GM21723 (cell line): ENCODE measurements around the gene RIPOR2.
"Not testable (repeated sequence)": the region's sequence is repeated elsewhere in the genome, so short reads cannot be mapped to it uniquely, and the experiment has no call there.

ENCODE experiments used
- ATAC-seq: cut with Tn5 transposase; IDR thresholded peaks from one replicate; pipeline ENCODE4 v1.9.1; 2021; ENCODE audit warnings: mild to moderate bottlenecking, moderate library complexity; ENCODE audit not compliant: unreplicated experiment

The RIPOR2 gene

DNA sequence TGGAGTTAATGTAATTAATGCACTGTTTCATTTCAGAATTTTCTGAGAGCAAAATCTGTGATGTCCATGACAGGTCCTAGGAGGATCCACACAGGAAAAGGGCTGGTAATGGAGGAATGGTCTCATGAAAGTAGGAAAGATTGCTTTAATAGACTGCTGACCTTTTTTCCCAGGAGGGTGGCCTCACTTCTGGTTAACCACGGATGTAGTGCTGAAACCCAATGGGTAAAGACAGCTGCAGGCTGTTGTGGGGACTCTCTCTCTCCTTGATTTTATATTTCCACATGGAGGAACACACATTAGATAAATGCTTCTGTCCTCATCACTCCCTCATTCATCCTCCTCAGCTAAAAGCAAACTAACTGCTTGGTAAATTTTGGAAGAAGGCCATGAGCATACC lies 23.6 kb upstream of the RIPOR2 start:
- no peak for ATAC-seq

DNA sequence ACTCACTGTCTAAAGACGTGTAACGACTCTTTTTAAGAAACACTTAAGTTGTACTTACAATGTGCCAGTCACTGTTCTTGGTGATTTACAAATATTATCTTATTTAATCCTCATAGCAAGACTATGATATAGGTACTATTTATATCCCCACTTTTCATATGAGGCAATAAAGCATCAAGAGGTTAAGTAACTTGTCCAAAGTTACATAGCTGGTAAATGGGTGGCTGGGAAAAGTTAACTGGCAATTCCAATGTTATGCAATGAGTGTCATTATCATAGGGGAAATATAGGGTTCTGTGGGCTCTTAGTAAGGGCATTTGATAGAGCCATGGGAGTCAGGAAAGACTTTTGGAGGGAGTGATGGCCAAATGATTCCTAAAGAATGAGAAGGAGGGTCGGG lies 21.4 kb upstream of the RIPOR2 start:
- ATAC-seq = no peak

DNA sequence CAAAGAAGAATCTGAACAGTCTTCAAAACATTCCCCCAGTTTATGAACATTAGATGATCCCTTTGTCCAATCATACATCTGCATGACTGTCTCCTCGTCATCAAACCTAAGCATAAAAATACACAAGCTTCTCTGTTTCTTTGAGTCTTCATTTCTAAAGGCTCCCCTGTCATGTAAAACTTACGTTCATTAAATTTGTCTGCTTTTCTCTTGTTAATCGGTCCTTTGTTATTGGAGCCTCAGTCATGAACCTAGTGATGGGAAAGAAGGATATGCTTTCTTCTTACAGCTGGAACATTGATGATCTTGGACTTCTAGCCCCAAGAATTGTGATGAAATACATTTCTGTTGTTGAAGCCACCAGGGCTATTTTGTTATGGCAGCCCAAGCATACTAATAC lies 18.0 kb upstream of the RIPOR2 start:
- ATAC-seq = no peak

DNA sequence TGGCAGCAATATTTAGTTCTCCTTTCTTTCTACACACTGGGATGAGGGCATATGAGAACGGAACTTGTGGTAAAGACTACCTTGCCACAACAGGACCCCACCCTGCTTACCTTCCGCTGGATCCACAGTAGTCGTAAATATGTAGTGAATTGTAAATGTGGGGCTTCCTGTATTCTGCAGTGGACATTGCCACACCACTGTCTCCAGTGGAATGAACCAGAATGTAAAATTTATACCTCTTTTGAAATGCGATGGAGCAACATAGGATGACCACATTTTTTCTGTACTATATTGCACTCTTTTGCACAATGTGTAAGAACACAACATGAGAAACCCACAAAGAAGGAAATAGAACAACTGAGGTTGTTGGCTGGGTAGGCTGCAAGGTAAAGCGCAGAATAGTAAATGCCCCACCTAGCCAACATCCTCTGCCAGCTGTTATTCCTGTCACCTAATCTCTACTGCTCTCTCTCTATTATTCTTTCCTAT lies 16.1 kb upstream of the RIPOR2 start:
- ATAC-seq = no peak

DNA sequence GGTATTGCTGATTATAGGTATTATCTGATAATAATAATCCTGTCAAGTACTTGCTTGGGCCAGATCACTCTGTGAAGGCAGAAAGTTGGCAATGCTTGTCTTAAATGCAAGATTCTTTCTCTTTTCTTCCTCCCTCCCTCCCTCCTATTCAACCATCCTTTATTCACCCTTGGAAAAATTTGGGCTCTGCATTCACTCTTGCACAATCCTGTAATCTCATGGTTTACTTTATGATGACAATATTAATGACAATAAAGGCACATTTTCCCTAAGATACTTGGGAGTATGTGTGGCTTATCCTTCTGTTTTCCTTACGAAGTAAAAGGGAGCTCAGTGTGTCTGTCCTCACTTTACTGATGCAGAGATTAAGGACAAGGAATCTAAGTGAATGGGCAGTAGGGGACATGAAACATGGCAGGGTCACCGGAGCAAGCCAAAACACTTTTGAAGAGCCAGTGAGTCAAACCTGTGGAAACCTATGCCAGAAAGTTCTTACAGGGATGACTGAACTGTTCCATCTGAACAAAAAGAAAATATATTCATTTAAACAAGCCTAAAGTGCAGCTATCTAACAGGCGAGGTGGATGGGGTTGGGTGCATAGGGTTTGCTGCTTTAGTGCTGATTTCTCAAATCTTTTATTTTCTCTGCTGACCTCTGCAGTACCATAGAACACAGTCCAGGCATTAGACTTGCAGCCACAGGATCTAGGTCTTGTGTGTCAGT lies 14.6 kb upstream of the RIPOR2 start:
- no peak for ATAC-seq

DNA sequence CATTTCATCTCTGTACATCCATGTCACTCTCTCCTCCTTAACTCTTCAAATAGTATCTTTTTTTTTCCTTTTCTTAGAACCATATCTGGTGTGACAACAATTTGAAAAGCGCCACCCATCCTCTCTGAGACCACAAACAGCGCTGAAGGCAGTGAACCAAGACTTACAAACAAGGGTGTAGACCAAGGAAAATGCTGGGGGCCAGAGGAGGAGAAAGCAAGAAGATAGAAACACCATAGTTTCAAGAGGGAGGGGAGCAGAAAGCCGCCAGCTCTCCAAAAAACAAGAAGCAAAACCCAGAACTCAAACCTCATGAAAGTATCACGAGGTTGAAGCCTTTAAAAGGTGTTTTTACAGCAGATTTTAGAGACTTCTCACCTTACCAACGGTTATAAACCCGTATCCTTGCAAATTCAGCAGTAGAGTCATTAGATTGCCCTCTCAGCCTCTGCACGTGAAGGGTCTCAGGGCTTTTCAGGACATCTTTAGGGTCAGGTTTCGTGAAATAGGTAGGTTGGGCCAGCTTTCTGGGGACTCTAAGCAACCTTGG lies 13.3 kb upstream of the RIPOR2 start:
- peak; percentile 93 for ATAC-seq

DNA sequence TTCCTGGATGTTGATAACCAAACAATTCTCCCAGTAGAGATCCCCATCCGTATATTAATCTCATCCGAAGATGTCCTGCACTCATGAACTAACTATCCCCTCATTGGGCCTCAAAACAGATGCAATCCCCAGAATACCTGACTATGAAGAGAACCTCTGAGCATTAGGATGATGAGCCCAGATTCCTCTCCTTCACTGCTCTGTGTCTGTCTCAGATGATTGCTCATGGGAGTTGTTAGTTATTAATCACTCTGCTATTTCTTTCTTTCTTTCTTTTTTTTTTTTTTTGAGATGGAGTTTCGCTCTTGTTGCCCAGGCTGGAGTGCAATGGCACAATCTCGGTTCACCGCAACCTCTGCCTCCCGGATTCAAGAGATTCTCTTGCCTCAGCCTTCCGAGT lies 12.5 kb upstream of the RIPOR2 start:
- not testable (repeated sequence) for ATAC-seq

DNA sequence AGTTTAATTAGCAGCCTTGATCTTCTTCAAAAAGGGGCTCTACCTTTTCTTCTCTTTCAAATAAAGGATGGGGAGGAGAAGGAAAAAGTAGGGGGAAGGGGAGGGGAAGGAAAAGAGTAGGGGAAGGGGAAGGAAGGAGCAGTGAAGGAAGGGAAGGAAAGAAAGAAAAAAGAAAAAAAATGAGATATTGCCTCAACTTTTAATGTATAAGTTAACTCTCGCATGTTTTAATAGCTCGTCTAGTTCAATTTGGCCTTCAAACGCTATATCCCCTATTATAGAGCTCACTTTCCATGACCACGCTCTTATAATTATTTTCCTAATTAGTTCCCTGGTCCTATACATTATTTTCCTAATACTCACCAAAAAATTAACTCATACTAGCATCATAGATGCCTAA lies 11.9 kb upstream of the RIPOR2 start:
- no peak for ATAC-seq

DNA sequence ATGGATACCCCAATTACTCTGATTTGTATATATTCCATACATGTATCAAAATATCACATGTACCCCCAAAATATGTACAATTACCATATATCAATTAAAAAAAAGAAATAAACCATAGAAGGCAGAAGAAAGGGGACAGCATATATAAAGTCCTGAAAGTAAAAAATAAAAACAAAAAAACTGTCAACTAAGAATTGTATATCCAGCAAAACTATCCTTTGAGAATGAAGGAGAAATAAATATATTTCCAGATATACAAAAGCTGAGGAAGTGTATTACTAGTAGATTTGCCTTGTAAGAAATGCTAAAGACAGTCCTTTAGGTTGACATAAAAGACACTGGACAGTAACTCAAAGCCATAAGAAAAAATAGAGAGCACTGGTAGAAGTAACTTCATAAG lies 9.3 kb upstream of the RIPOR2 start:
- no peak for ATAC-seq

DNA sequence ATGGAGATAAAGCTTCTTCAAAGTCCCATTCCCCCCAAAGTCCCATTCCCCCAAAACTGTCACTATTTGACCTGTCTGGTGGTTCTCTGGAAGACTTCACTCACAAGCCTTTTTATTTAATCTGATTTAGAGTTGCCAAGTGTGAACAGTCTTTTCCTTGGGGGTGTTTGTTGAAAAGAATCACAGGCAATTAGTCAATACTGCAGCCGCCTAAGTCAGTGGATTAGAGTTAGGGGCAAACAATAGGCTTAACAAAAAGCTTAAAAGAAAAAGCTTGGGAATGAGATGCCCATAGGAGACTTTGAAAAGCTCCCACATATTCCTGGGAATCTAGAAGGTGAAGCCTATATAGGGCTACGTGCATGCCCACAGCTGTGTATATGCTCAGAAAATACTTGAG lies 8.0 kb upstream of the RIPOR2 start:
- no peak for ATAC-seq

DNA sequence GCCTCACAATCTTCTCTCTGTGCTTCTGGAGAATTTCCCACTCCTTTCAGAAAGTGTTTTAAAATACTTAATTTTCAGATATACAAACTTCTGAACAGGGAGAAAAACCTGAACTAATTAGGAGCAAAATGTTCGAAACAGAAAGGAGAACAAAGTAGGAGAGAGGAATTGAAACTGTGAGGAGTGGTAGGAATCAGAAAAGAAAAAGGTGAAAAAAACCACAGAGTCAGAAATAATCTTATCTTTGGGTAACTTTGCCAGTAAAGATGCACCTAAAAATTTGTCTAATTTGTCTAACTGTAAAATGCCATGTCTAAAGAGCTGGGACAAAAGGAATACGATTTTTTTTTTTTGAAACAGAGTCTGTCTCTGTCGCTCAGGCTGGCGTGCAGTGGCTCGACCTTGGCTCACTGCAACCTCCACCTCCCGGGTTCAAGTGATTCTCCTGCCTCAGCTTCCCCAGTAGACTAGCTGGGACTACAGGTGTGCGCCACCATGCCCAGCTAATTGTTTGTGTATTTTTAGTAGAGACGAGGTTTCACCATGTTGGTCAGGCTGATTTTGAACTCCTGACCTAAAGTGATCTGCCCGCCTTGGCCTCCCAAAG lies 4.7 kb upstream of the RIPOR2 start:
- ATAC-seq = no peak

DNA sequence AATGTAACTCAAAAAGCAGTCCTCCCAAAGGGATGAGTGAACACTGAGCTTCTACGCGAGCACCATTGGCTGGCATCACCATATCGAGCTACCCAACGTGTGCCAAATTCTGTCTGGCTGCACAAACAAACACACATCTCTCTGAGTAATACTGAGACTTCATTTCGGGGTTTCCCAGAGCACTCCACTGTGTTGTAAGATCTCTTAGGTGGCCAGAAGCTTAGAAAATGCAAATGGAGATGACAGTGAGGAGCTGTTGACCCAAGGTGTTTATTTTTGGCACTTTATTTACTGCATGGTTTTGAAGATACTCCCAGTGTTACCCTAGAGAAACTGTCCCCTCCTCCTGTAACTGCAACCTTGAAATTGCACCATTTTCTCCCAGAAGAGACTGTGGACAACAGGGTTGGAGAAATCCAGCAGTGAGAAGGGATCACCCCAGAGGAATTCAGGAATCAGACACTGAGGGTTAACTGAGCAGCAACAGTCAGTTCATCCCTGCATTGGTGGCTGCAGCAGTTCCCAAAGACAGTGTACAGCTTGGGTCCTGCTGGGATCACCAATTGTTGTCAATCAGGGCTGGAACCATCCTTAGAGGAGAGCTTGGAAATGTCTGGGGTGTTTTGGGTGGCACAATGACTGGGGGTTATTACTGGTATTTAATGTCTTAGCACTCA lies 1.0 kb upstream of the RIPOR2 start:
- ATAC-seq = peak; percentile 71

DNA sequence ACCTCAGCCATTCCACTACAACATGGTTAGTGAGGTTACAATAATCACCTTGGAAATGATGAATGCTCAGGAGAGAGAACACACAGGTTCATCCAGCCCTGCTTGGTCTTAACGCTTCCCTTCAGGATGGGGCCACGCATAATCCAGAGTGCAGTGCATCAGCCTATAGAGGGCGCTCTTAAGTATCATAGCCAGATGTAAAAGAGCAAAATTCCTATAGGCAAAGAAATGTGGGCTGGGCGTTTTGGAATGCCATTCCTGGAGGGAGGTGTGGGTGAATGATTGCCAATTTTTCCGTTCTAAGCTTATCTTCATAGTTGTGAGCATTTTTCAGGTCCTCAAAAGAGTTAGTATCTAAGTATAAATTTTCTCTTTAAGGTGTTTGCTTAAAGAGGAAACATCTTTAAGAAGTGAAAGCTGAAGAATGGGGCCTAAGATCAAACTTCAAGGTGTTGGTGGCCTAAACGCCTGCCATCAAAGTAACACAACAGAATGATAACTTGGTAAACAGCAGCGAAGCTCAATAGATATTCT lies 1.8 kb downstream of the RIPOR2 start:
- no peak for ATAC-seq

DNA sequence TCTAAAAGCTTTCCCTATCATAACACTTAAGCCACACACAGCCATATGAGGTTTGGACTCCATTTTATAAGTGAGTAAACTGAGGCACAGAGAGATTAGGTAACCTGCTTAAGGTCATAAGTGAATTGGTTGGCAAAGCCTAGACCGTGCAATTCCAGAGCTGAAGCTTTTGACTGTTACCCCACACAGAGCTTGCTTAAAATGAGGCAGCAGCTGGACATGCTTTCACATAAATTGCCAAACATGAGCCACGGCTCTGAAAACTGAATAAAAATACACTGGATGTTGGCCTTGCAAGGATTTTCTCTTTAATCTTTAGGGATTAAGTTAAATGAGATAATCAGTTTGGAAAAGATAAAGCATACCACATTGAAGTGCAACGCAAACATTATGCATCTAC lies 2.5 kb downstream of the RIPOR2 start:
- no peak for ATAC-seq

DNA sequence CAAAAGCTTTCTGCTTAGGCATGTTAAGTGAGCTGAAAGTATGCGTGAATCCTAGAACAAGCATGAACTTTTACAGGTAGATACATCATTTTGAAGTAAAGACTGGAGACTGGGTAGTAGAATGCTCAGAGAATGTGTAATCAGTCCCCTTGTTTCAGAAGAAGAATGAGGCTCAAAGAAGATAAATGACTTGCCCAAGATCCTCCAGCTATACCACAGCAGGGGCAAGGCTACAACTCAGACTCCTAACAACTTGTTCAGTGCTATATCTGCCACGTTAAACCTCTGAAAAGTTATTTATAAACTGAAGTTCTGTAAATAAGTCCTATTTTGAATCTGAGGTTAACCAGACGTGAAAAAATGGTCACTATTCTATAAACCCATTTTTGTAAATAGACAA lies 2.9 kb downstream of the RIPOR2 start:
- ATAC-seq = peak; percentile 28

DNA sequence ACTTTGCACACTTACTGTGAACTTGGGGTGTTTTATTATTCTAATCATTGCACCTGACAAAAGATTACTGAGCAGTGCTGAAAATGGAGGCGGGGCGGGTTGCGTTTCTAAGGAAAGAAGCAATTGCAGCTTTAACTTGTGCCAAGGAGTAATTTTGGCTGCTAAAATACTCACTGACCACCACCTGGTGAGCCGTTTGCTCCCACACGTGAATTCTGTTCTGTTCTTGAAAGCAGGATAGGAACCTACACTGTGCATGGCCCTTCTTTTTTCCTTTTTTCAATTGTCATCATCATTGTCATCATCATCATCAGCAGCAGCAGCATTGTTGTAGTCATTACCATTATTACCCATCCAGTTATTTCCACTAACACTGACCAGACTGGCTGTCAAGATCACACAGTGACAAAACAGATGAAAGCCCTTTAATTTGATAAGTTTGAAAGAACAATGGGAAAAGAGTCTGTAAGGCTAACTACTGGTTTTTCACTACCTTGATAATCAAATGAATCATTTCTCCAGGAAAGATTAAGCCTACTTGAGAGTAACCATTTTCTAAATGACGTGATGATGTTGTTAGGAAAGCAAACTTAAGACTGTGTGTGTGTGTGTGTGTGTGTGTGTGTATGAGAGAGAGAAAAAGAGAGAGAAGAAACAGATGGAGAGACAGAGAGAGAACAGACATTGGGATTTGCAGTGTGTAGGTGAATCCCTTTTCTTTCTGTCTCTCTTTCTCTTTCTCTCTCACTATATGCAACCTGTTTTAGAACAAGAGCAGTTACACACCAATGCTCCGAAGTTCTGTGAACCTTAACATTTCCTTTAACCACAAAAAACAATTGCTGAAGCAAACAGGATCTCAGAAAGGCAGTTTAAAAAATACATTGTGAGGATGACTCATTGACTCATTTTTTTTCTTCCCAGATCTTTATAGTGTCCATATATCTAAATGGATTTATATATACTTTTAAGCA lies 3.8 kb downstream of the RIPOR2 start:
- ATAC-seq = peak; percentile 36

DNA sequence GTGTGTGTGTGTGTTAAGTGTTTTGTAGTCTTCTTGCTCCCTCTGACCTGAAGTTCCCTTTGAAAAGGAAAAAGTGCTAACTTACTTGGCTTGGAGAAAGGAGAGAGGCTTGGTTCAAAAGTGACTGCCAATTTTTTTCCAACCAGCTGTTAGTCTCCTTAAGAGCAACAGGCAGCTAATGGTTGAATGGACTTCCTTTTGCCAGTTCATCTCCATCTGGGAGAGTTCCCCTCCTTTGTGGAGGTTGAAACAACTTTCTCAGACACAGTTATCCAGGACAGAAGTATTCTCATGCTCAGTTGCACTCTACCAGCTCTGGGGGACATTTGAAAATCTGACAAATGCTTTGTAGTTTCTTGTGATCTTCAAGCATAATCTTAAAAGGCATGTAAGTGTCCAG lies 4.5 kb downstream of the RIPOR2 start:
- ATAC-seq = no peak

DNA sequence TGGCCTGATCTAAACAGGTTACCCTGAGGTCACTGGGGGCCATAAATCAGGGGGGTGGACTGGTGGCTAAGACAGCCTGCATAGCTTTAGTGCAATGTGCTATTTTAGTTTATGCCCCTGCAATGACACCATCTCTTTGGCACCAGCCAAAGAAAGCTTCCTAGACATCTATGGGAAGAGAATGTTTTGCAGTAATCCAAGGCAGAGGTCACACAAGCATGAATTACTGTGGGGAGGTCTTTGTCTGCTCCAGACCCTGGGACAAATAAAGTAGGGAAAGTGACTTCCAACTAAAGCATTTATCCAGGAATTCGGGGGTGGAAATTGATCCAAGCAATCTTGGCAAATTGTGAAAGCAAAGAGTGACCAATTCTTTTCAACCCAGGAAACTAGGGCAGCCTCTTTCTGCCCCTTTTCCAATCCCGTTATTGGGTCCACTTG lies 5.3 kb downstream of the RIPOR2 start:
- ATAC-seq = no peak

DNA sequence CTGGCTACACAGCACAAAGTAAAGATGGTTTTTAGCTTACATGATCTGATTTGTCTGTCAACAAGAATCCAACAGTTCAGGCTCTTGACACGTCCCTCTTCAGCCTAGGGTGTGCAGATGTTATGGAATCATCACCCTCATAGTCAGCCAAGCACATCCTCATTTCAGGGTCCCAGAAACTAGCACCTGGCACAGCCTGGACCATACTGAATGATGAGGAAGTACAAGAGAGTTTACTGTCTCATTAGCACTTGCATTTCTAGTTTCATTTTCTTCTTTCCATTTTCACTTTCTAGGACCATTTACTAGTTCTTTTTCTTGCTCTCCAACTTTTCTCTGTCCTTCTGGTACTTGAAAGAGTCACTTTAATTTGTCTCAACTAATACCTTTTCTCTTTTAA lies 6.5 kb downstream of the RIPOR2 start:
- ATAC-seq = peak; percentile 42

DNA sequence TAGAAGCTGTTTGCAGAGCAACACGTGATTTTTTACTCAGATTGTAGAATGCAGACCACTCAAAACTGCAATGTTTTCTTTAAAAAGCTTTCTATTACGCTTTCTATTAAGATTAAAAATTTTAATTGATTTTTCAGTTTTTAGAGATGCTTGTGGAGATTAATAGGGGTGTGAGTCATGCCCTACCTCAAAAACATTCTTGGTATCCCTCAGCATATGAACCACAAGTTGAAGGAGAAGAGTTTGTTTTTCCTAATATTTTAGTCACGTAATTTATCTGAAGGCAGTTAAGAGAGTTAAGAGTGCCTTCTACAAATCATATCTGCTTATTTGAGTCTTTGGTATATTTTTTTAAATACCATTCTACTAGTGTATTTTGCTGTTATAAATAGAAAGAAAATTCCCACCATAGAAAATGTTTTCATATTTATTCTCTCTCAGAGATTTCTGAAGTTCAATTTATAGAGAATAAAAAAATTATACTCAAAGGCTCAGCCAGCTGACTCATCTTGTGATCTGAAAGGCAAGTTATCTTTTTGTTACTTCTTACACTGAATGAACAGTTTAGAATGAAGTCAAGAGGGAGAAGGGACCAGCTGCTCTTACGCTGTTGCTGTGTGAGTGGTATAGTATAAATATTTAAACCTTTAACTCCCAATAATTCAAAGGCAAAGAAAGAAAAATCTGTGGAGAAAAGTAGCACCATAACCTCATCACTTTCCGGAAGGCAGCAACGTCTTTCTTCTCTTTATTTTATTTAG lies 7.6 kb downstream of the RIPOR2 start:
- ATAC-seq = no peak
